D721Med (cell line): Measurements from ENCODE around the gene SHLD3.
"Not testable (repeated sequence)": the region's sequence is repeated elsewhere in the genome, so short reads cannot be mapped to it uniquely, and the experiment has no call there.

Experiments used
- DNase-seq: peaks from one replicate; pipeline ENCODE4 v3.0.0; 2011; ENCODE audit warnings: low spot score; ENCODE audit not compliant: insufficient read length
- FAIRE-seq: peaks from 2 replicates; lab custom pipeline; 2011; peaks lifted over from hg19 to GRCh38; lab: Jason Lieb, UNC
- TF ChIP-seq, protein P1 (sequence below): IDR thresholded peaks from 2 replicates; pipeline ENCODE4 v1.5.1; 2012; ENCODE audit warnings: mild to moderate bottlenecking, control low read depth; ENCODE audit not compliant: insufficient read depth; ENCODE audit errors: missing control alignments

Gene SHLD3

GRCh38 chr5:65620021-65620420 lies 4.8 kb upstream of the SHLD3 start:
- DNase-seq (no peak), FAIRE-seq (no peak)
- TF ChIP-seq, protein P1, sequence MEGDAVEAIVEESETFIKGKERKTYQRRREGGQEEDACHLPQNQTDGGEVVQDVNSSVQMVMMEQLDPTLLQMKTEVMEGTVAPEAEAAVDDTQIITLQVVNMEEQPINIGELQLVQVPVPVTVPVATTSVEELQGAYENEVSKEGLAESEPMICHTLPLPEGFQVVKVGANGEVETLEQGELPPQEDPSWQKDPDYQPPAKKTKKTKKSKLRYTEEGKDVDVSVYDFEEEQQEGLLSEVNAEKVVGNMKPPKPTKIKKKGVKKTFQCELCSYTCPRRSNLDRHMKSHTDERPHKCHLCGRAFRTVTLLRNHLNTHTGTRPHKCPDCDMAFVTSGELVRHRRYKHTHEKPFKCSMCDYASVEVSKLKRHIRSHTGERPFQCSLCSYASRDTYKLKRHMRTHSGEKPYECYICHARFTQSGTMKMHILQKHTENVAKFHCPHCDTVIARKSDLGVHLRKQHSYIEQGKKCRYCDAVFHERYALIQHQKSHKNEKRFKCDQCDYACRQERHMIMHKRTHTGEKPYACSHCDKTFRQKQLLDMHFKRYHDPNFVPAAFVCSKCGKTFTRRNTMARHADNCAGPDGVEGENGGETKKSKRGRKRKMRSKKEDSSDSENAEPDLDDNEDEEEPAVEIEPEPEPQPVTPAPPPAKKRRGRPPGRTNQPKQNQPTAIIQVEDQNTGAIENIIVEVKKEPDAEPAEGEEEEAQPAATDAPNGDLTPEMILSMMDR: no peak

- DNase-seq, FAIRE-seq: not testable (repeated sequence)
Observed at GRCh38 chr5:65621961-65622360, 2.9 kb upstream of the SHLD3 start.

DNA sequence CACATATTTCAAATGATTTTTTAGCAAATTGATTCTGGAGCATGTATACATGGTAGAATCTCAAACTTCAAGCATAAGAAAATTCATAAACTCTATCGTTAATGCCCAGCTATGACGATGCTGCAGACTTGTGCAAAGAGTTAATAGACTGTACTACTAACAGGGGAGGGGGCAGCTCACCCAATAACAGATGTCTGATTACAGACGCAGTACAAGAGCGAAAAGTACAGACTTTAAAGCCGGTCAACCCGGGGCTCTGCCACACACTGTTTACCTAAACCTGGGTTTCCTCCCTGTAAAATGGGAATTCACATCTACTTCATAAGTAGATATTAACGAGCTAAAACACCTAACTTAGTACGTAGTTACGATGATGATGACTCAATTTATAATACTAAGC lies 1.3 kb upstream of the SHLD3 start:
- DNase-seq (no peak), FAIRE-seq (no peak)

DNA sequence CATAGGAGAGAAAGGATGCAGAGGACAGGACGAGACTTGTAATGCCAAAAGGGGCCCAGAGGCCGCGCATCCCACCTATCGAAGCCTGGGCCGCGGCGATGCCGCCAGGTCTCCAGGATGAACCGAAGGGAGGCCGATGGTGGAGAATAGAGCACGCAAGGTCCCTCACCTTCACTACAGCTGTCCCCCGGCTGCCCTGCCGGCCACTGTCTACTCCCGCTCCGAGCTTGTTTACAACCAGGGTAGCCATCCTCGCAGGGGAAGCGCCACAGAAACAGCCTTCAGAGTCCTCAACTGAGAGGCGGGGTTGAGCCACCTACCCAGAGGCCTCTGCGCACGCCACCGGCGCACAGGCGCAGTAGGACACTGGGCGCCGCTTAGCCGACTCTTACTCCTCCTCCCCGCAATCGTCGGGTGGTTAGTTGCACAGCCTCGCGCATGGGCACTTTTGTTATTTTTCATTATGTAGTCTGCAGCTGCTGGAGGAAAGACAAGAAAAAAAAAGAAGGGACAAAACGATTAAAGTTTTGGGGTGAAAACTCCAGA lies 729 bp upstream of the SHLD3 start, which contains the start of gene TRIM23:
TRIM23 (minus strand) TSS at position 309 of the 546 bp plus-strand sequence; CDS start at position 250, 59 bp downstream.
- TF ChIP-seq, protein P1: no peak
- DNase-seq: peak; percentile 25
- FAIRE-seq: no peak

More for the DNA sequence above, 1.3 kb upstream of the SHLD3 start:
- TF ChIP-seq, protein P1: no peak

- no peak for FAIRE-seq
- TF ChIP-seq, protein P1: no peak
- no peak for DNase-seq
Observed at GRCh38 chr5:65625743-65626142, 916 bp downstream of the SHLD3 start.

DNA sequence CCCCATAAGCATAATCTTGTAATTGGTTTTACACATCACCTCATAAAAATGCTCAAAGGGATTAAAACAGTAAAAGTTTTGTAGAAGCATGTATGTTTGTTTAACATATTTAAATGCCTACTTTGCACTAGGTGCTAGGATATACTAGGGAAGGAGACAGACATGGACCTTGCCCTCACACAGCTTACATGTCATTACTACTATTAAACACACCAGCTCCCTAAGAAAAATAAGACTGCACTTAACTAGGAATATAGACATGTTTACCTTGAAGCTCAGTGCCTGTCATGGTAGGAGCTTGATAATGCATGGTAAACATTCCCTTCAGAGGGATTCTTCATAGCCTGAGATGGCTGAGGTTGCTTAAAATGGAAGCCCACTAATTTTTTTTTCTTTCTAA lies 6.2 kb downstream of the SHLD3 start:
- TF ChIP-seq, protein P1: no peak
- FAIRE-seq (peak; percentile 35), DNase-seq (no peak)

DNA sequence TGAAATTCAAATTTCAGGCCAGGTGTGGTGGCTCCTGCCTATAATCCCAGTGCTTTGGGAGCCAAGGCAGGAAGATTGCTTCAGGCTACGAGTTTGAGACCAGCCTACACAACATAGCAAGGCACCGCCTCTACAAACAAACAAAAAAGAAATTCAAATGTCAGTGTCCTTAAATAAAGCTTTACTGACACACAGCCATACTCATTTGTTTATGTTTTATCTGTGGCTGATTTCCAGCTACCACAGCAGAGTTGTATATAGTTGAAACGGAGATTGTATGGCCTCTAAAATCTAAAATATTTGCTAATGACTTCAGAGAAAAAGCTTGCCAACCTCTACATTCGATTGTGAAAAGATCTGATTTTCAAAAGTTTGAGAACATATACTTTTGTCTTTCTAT lies 15.4 kb downstream of the SHLD3 start:
- DNase-seq (no peak), FAIRE-seq (no peak)
- TF ChIP-seq, protein P1: no peak
